Muscle layer of colon (tissue), 2 donors: Measurements from ENCODE around the gene MAG.

Experiments used
- H3K27ac ChIP-seq: one replicate; pipeline ENCODE4 v1.7.0; 2013; ENCODE audit warnings: low read depth, mild to moderate bottlenecking, low read length, moderate library complexity
- H3K27me3 ChIP-seq, 2 donors: one replicate each; pipeline ENCODE4 v1.7.0; 2013; ENCODE audit warnings: low read length in 2 of 2, mild to moderate bottlenecking in 2 of 2; ENCODE audit not compliant: insufficient read depth in 2 of 2, control insufficient read depth in 1 of 2
- H3K36me3 ChIP-seq: one replicate; pipeline ENCODE4 v1.7.0; 2013; ENCODE audit warnings: mild to moderate bottlenecking, low read length; ENCODE audit not compliant: insufficient read depth
- H3K4me1 ChIP-seq: one replicate; pipeline ENCODE4 v1.7.0; 2013; ENCODE audit warnings: mild to moderate bottlenecking, low read length; ENCODE audit not compliant: insufficient read depth
- H3K4me3 ChIP-seq, 2 donors: one replicate each; pipeline ENCODE4 v1.7.0; 2013; ENCODE audit warnings: low read length in 2 of 2, low read depth in 1 of 2, mild to moderate bottlenecking in 1 of 2, moderate library complexity in 1 of 2
- H3K9ac ChIP-seq: one replicate; pipeline ENCODE4 v1.7.0; 2013; ENCODE audit warnings: low read length
- H3K9me3 ChIP-seq: one replicate; pipeline ENCODE4 v1.7.0; 2013; ENCODE audit warnings: mild to moderate bottlenecking, low read length
- donor health status: abdominal sarcoma.
- donor health status: Adenocarcinoma of cecum.

Gene MAG

DNA sequence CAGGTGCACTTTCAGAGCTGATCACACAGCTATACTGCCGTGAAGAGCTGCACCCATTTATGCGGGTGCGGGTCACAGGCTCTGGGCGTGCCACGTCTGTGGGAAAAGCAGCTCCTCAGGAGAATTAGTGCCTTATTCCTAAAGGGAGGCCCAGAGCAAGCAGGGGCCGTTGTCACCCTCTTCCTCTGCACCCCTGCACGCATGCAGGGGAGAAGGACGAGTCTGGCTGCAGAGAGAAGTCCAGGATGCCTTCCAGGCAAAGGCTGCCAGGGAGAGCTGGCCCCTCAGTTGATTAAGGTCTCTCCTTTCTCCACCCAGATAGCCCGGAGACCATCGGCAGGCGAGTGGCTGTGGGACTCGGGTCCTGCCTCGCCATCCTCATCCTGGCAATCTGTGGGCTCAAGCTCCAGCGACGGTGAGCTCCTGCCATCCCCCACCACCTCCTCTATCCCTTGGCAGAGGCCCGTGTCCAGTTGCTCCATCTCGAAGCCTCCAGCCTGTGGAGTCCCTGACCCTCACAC lies 52.6 kb downstream of the MAG start:
- Histone ChIP-seq H3K27ac (no peak overlapping the region), H3K9ac (no peak overlapping the region), H3K36me3 (no peaks in the 10 kb centered on the region), H3K9me3 (no peaks in the 10 kb centered on the region), H3K4me3 (no peak overlapping the region), H3K27me3 (peaks cover 0 to 4% of the 10 kb centered on the region in 2 donors), H3K4me1 (no peaks in the 10 kb centered on the region)

GRCh38 chr19:35345671-35346111 lies 53.7 kb downstream of the MAG start:
- Histone ChIP-seq H3K9me3 (no peaks in the 10 kb centered on the region), H3K27ac (no peak overlapping the region), H3K9ac (no peak overlapping the region), H3K4me3 (no peak overlapping the region), H3K27me3 (peaks cover 0 to 4% of the 10 kb centered on the region in 2 donors), H3K36me3 (no peaks in the 10 kb centered on the region), H3K4me1 (no peaks in the 10 kb centered on the region)

- Histone ChIP-seq H3K9ac (no peak overlapping the region), H3K36me3 (no peaks in the 10 kb centered on the region), H3K4me3 (no peak overlapping the region), H3K27ac (no peak overlapping the region), H3K4me1 (no peaks in the 10 kb centered on the region), H3K9me3 (no peaks in the 10 kb centered on the region), H3K27me3 (peaks cover 0 to 4% of the 10 kb centered on the region in 2 donors)
Observed at GRCh38 chr19:35346193-35347052, 54.5 kb downstream of the MAG start.

- H3K27ac ChIP-seq: no peak within 1 kb of the TSS
- no peak within 1 kb of the TSS for H3K9ac ChIP-seq
Observed at GRCh38 chr19:35347171-35347929, 55.4 kb downstream of the MAG start, which contains the start of gene FFAR1. TSS of gene FFAR1 (plus strand) at chr19:35347902. CDS start at chr19:35351552, 3,650 bp downstream.

DNA sequence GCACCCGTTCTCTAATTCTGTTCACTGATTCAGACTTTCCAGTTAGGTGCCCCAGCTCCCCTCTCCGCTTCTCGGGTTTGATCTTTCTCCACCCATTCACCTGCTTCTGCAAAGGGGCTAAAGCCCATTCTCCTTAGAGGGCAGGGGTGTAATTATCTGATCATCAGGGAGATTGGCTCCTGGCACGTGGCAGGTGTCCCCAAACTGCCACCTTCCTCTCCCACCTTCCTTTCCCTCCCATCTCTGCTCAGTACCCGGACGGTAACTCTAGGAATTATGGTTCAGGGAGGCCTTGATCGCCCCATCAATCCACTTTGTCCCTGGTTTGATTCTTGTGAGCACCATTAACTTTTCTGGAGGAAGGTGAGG lies 56.0 kb downstream of the MAG start:
- H3K27ac ChIP-seq: no peak overlapping the region
- peaks cover 0 to 11% of the 10 kb centered on the region in 2 donors for H3K27me3 ChIP-seq

More at GRCh38 chr19:35347171-35347929, 55.4 kb downstream of the MAG start, which contains the start of gene FFAR1:
- Histone ChIP-seq H3K27me3 (peaks cover 0 to 11% of the 10 kb centered on the region in 2 donors), H3K4me3 (no peak within 1 kb of the TSS), H3K36me3 (no peaks in the 10 kb centered on the region), H3K9me3 (no peaks in the 10 kb centered on the region), H3K4me1 (no peaks in the 10 kb centered on the region)

DNA sequence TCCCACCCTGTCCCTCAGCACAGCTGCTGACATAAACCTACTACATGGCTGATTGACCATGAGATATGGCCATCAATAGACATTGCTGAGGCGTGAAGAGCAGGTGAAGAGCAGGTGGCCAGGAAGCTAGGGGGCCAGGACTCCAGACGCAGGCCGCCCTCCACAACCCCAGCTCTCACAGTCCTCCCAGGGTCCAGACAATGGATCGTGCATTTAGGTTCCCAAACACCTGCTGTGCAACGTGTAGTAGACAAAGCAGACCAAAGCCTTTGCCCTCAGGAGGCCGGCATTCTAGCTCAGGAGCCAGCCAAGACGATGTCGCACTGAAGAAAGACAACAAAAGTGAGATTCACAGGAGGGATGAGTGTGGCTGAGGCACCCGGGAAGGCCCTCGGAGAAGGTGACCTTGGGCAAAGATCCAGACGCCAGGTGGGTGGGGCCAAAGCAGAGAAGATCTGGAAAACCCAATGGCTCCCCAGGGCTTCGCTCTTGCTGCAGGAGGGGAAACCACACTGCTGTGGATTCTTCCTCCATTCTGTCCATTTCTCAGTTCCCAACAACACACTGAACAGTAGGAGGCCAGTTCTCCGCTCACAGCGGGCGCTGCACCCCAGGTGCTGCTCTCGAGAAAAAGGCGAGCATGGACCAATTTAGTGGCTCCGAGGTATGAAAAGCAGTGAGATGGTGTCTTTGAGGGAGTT lies 57.1 kb downstream of the MAG start:
- no peaks in the 10 kb centered on the region for H3K36me3 ChIP-seq
- no peak overlapping the region for H3K27ac ChIP-seq
- H3K27me3 ChIP-seq: peaks cover 0 to 11% of the 10 kb centered on the region in 2 donors
- no peak overlapping the region for H3K4me3 ChIP-seq
- H3K9me3 ChIP-seq: no peaks in the 10 kb centered on the region
- no peak overlapping the region for H3K9ac ChIP-seq
- H3K4me1 ChIP-seq: no peaks in the 10 kb centered on the region

More for the DNA sequence above, 56.0 kb downstream of the MAG start:
- Histone ChIP-seq H3K4me1 (no peaks in the 10 kb centered on the region), H3K36me3 (no peaks in the 10 kb centered on the region), H3K4me3 (no peak overlapping the region), H3K9ac (no peak overlapping the region), H3K9me3 (no peaks in the 10 kb centered on the region)

- Histone ChIP-seq H3K36me3 (no peaks in the 10 kb centered on the region), H3K4me3 (no peak overlapping the region), H3K27ac (no peak overlapping the region), H3K9me3 (no peaks in the 10 kb centered on the region), H3K4me1 (no peaks in the 10 kb centered on the region), H3K27me3 (peaks cover 0 to 6% of the 10 kb centered on the region in 2 donors), H3K9ac (no peak overlapping the region)
Observed at GRCh38 chr19:35349614-35350521, 57.9 kb downstream of the MAG start.

DNA sequence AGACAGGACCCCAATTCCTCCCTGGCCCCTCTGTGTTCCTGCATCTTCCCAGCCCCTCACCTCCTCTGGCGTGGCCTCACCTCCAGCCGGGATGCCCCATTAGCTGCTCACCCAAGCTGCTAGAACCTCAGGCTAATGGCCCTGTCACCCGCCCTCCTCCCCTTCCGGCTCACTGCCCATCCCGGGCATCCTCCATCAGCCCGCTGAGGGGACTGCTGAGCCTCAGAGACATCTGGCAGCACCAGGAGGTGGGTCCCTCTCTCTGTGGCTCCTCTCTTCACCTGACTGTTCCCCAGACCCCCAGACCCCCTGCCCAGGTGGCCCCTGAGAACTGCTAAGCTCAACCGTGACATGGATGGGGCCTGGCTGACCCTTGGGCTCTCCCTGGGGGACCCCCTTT lies 58.6 kb downstream of the MAG start:
- Histone ChIP-seq H3K36me3 (no peaks in the 10 kb centered on the region), H3K4me1 (no peaks in the 10 kb centered on the region), H3K4me3 (no peak overlapping the region), H3K9me3 (no peaks in the 10 kb centered on the region), H3K9ac (no peak overlapping the region), H3K27ac (no peak overlapping the region), H3K27me3 (peaks cover 0 to 6% of the 10 kb centered on the region in 2 donors)

DNA sequence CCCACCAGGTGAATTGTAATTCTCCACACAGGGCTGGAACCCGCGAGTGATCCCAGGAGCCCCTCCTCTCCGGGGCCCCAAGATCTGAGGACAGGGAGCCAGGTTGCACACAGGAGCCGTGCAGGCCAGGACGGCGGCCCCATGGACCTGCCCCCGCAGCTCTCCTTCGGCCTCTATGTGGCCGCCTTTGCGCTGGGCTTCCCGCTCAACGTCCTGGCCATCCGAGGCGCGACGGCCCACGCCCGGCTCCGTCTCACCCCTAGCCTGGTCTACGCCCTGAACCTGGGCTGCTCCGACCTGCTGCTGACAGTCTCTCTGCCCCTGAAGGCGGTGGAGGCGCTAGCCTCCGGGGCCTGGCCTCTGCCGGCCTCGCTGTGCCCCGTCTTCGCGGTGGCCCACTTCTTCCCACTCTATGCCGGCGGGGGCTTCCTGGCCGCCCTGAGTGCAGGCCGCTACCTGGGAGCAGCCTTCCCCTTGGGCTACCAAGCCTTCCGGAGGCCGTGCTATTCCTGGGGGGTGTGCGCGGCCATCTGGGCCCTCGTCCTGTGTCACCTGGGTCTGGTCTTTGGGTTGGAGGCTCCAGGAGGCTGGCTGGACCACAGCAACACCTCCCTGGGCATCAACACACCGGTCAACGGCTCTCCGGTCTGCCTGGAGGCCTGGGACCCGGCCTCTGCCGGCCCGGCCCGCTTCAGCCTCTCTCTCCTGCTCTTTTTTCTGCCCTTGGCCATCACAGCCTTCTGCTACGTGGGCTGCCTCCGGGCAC lies 59.6 kb downstream of the MAG start:
- H3K4me3 ChIP-seq: no peak overlapping the region
- no peak overlapping the region for H3K27ac ChIP-seq
- peaks cover 0 to 6% of the 10 kb centered on the region in 2 donors for H3K27me3 ChIP-seq
- no peaks in the 10 kb centered on the region for H3K9me3 ChIP-seq
- H3K4me1 ChIP-seq: no peaks in the 10 kb centered on the region
- H3K36me3 ChIP-seq: no peaks in the 10 kb centered on the region
- no peak overlapping the region for H3K9ac ChIP-seq

- Histone ChIP-seq H3K4me1 (no peaks in the 10 kb centered on the region), H3K36me3 (no peaks in the 10 kb centered on the region), H3K9me3 (no peaks in the 10 kb centered on the region), H3K27me3 (peaks cover 0 to 6% of the 10 kb centered on the region in 2 donors), H3K9ac (no peak overlapping the region), H3K4me3 (no peak overlapping the region), H3K27ac (no peak overlapping the region)
Observed at GRCh38 chr19:35352177-35352447, 60.2 kb downstream of the MAG start.
